Measurements from ENCODE around the gene VWA1. TPM values are rescaled to one million over a fixed set of nuclear protein-coding genes. Genes with fewer than 3 reads are reported as not detected.

The VWA1 gene
- total and polyA plus RNA-seq, 2 experiments from 2014 or later, result 7.2 to 31.5 TPM

- TF ChIP-seq JUNB (IDR thresholded peaks at IDR 0.05; ENCODE audit: unreplicated experiment), result no peak
- TF ChIP-seq STAT1 (IDR thresholded peaks at IDR 0.05; ENCODE audit: unreplicated experiment), result no peak
- no peak for TF ChIP-seq CREB1 (CRISPR knock-in tag; IDR thresholded peaks at IDR 0.05; ENCODE audit: low read depth)
- TF ChIP-seq ZNF462 (CRISPR knock-in tag; IDR thresholded peaks at IDR 0.05), result no peak
- no peak for TF ChIP-seq EZH2 (IDR thresholded peaks at IDR 0.05; ENCODE audit: low read depth, unreplicated experiment)
- no peak for TF ChIP-seq NANOG (IDR thresholded peaks at IDR 0.05; ENCODE audit: borderline replicate concordance)
- no peak for TF ChIP-seq EZH2phosphoT487 (IDR thresholded peaks at IDR 0.05; ENCODE audit: unreplicated experiment)
- TF ChIP-seq CTCF (conservative IDR thresholded peaks at IDR 0.05; ENCODE audit: low read depth in 2 of 2), result no peak
- Histone ChIP-seq H3K4me1 (ENCODE audit: insufficient read depth) (peaks cover 25% of the 10 kb centered on the region), H3K4me2 (0 out of 2 replicates have a peak overlapping the region, but pooled peaks have one; percentile 55), H3K36me3 (ENCODE audit: insufficient read depth) (no peaks in the 10 kb centered on the region), H3K4me3 (no peak overlapping the region), H4K20me1 (replicated peaks; ENCODE audit: insufficient read depth) (no peaks in the 10 kb centered on the region), H3K27ac (ENCODE audit: low read depth) (no peak overlapping the region), H3K27me3 (ENCODE audit: insufficient read depth) (0 out of 2 replicates have a peak, but pooled peaks cover 2% of the 10 kb centered on the region), H3F3A (replicated peaks; ENCODE audit: low read depth) (0 out of 2 replicates have a peak, but pooled peaks cover 16% of the 10 kb centered on the region), H3K9me2 (ENCODE audit: insufficient read depth) (no peaks in the 10 kb centered on the region), H3K79me2 (replicated peaks; ENCODE audit: insufficient read depth) (no peaks in the 10 kb centered on the region), H2AFZ (0 out of 2 replicates have a peak overlapping the region, but pooled peaks have one; percentile 59)
- Mint-ChIP-seq H3K4me3 (peak overlapping the region; percentile 24; the same call in 1 of the 3 replicates), H3K27ac (no peak overlapping the region), H3K27me3 (ENCODE audit: insufficient read depth, low read depth, poor library complexity) (peaks cover 13% of the 10 kb centered on the region), H3K36me3 (ENCODE audit: low read depth) (no peaks in the 10 kb centered on the region; the same call in 2 of the 3 replicates), H3K4me1 (peaks cover 29% of the 10 kb centered on the region), H3K9me3 (no peaks in the 10 kb centered on the region)
- no peak for ATAC-seq
- no peak for DNase-seq (ENCODE audit: low spot score)
These were observed 14.8 kb upstream of the VWA1 start for GRCh38 chr1:1420654-1421141.
